ENCODE measurements around the gene B4GALNT3. TPM values are rescaled to one million over a fixed set of nuclear protein-coding genes. Genes with fewer than 3 reads are reported as not detected.
"Not testable (repeated sequence)": the region's sequence is repeated elsewhere in the genome, so short reads cannot be mapped to it uniquely, and the experiment has no call there.

Gene B4GALNT3
- total and polyA plus RNA-seq, 2 of the 13 experiments (the other 11 are each of a cell fraction or from before 2014, with no cell fraction given), result 3.2 to 4.4 TPM

GRCh38 chr12:577994-578747 is 118.4 kb downstream of the B4GALNT3 start (continued):
- TF ChIP-seq ZNF574 (CRISPR knock-in tag; IDR thresholded peaks at IDR 0.05), result peak; percentile 55
- TF ChIP-seq ZNF430 (CRISPR knock-in tag; IDR thresholded peaks at IDR 0.05), result peak; percentile 55; the same call in 1 of the 2 replicates
- peak; percentile 65; the same call in 1 of the 2 replicates for TF ChIP-seq KLF12 (CRISPR knock-in tag; IDR thresholded peaks at IDR 0.05; ENCODE audit: borderline replicate concordance)
- TF ChIP-seq ZNF276 (CRISPR knock-in tag; IDR thresholded peaks at IDR 0.05; ENCODE audit: low read depth), result peak; percentile 93
- TF ChIP-seq MEF2D (CRISPR knock-in tag; IDR thresholded peaks at IDR 0.05), result peak; percentile 95
- peak; percentile 68; the same call in 1 of the 2 replicates for TF ChIP-seq HOXA3 (CRISPR knock-in tag; IDR thresholded peaks at IDR 0.05)
- TF ChIP-seq TCF7 (IDR thresholded peaks at IDR 0.05; ENCODE audit: low read depth), result peak; percentile 50; the same call in 1 of the 2 replicates
- peak; percentile 57; the same call in 1 of the 2 replicates for TF ChIP-seq ZNF292 (CRISPR knock-in tag; IDR thresholded peaks at IDR 0.05; ENCODE audit: borderline replicate concordance, low read depth)
- peak; percentile 76 for TF ChIP-seq CREM (IDR thresholded peaks at IDR 0.05)
- TF ChIP-seq CREM (CRISPR knock-in tag; IDR thresholded peaks at IDR 0.05), result not testable (repeated sequence)
- peak; percentile 33; the same call in 1 of the 2 replicates for TF ChIP-seq ZNF629 (CRISPR knock-in tag; conservative IDR thresholded peaks at IDR 0.05)
- TF ChIP-seq ARID4A (CRISPR knock-in tag; IDR thresholded peaks at IDR 0.05; ENCODE audit: borderline replicate concordance), result peak; percentile 43; the same call in 1 of the 2 replicates
- peak; percentile 89 for TF ChIP-seq ARNTL (CRISPR knock-in tag; IDR thresholded peaks at IDR 0.05)
- TF ChIP-seq HDAC1 (CRISPR knock-in tag; IDR thresholded peaks at IDR 0.05), result peak; percentile 69
- TF ChIP-seq ZNF230 (CRISPR knock-in tag; IDR thresholded peaks at IDR 0.05), result 0 out of 2 replicates have a peak, but pooled peaks have one; percentile 16
- TF ChIP-seq BRCA1 (CRISPR knock-in tag; IDR thresholded peaks at IDR 0.05), result 0 out of 2 replicates have a peak, but pooled peaks have one; percentile 51
- TF ChIP-seq, protein P1, sequence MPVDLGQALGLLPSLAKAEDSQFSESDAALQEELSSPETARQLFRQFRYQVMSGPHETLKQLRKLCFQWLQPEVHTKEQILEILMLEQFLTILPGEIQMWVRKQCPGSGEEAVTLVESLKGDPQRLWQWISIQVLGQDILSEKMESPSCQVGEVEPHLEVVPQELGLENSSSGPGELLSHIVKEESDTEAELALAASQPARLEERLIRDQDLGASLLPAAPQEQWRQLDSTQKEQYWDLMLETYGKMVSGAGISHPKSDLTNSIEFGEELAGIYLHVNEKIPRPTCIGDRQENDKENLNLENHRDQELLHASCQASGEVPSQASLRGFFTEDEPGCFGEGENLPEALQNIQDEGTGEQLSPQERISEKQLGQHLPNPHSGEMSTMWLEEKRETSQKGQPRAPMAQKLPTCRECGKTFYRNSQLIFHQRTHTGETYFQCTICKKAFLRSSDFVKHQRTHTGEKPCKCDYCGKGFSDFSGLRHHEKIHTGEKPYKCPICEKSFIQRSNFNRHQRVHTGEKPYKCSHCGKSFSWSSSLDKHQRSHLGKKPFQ (CRISPR knock-in tag; IDR thresholded peaks at IDR 0.05; ENCODE audit: insufficient replicate concordance), result peak; percentile 28
- peak; percentile 79 for TF ChIP-seq ZNF709 (CRISPR knock-in tag; IDR thresholded peaks at IDR 0.05)
